Measurements from ENCODE around the gene KIAA0232.
"Not testable (repeated sequence)": the region's sequence is repeated elsewhere in the genome, so short reads cannot be mapped to it uniquely, and the experiment has no call there.

KIAA0232 gene

DNA sequence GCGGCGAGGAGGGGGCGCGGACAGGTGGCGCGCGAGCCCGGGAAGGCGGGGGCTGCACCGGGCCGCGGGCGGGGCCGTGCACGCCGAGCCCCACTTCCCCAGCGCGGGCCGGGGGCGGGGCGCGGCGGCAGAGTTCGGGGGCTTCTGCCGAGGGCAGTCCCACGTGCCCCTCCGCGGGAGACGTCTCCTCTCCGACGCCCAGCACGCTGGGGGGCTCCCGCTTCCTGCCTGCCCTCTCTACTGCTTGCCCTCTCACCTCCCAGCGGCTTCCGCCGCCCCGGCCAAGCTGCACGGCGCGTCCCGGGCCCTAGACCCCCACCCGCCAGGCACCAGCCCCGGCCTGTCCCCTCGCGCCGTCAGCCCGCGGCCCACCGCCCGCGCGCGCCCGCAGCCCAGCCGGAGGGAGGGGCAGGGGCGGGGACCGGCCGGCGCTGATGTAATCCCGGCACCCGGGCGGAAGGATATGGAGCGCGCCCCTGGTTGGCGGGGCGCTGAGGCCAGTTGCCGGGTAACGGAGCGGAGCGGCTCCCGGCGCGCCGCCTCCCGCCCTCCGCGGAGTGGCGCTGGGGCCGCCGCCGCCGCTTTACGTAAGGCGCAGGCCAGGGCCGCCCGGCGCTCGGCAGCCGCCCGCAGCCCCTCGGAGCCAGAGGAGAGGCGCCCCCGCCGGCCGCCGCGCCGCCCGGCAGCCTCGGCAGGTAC, at the start of gene KIAA0232:
Gene KIAA0232, plus strand, starts transcription at position 581 of the 699 bp plus-strand sequence. CDS start 41,727 bp downstream, outside the sequence.
- DNase-seq = peak; percentile 45

DNA sequence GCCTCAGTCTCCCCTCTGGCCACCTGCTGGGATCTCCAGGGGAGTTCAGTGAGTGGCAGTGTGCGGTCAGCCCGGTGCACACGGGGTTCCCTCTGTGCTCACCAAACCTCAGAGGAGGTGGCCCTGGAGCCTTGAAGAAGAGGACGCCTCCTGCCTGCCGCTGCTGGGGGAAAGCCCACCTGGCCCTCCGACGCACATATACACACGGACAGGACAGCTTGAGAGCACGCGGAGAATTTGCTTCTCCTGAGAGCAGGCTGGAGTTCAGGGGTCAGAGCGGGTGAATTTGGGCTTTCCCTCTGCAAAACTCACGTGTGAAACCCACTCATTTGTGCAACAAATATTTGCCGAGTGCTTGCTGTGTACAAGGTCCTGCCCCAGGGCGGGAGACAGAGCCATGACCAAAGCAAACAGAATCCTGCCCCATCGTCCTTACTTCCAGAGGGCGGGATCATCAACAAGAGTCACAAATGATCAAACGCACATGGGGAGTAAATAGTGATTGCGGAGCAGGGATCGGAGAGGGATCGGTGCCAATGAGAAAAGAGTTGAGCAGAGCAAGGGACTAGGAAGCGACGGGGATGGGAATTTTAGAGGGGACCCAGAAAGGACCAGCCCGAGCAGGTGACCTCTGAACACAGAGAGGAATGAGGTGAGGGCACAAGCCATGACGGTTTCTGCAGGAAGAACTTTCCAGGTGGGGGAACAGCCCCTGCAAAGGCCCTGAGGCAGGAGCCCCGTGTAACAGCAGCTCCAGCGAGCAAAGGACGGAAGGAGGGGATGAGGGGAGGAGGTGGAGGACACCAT, 49.0 kb upstream of the KIAA0232 start:
- DNase-seq = no peak

GRCh38 chr4:6734165-6734786, 48.3 kb upstream of the KIAA0232 start:
- DNase-seq = no peak

DNA sequence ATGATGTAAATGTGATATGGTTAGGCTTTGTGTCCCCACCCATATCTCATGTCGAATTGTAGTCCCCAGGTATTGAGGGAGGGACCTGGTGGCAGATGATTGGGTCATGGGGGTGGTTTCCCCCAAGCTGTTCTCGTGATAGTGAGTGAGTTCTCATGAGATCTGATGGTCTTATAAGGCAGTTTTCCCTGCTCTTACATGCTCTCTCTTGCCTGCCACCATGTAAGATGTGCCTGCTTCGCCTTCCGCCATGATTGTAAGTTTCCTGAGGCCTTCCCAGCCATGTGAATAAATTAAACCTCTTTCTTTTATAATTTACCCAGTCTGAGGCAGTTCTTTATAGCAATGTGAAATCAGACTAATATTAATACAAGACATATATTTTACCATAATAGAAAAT, 42.6 kb upstream of the KIAA0232 start:
- no peak for DNase-seq

- no peak for DNase-seq
Measured at GRCh38 chr4:6740347-6740746, 42.2 kb upstream of the KIAA0232 start.

GRCh38 chr4:6742507-6742906, 40.0 kb upstream of the KIAA0232 start:
- DNase-seq = no peak

- DNase-seq = no peak
Measured at GRCh38 chr4:6742989-6743388, 39.5 kb upstream of the KIAA0232 start.

DNA sequence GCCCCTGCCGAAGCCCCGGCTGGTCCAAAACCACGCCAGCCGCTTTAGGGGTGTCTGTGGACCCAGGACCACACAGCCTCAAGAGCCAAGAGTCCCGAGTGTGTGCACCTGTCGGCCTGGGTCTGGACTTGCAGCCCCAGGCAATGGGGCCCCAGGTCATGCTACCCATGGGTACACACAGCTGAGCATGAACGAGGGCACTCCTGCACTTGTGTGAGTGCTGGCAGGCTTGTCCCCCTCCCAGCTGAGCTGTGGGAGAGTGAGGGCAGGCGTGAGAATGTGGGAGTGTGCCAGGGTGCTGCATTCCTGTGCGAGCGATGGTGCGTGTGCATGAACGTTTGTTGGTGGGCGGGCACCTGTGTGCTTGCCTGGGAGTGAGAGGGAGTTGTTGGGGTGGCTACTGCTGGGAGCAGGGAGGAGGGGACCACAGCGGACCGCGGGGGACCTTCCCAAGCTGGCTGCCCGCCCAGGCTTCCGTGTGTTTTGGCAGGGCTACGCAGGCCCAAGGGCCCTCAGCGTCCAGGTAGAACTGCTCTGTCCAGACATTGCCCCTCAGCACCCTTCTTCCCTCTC, 35.7 kb upstream of the KIAA0232 start:
- peak; percentile 74 for DNase-seq

DNA sequence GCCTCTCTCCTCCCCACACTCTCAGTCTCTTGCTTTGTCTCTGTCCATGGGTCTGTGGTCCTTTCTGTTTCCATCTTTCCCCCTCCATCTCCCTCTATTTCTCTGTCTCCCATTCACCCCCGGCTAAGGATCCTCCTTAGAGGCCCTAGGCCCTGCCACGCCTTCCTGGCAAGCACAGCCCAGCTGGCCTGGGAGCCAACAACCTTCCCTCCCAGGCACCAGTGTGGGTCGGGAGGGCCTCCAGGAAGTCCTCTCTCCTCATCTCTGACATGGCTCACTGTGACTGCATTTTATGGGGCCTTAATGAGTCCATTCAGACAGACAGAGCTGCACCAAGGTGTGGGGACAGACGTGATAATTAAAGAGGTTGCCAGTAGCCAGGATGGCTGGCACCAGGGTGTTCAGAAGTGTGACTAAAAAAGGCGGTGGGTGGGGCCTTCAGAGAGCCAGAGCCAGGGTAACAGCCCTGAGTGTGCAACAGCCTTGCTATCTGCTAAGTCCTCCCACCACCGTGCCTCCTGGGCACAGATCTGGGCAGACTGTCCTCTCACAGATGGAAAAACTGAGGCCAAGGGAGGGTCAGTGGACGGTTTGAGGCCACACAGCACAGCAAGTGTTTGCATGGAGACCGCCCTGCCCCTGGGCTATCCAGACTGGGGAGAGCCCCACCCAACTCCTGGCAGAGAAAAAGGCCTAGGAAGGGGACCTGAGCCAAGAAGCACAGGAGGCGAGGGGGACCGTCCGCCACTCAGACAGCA, 35.1 kb upstream of the KIAA0232 start:
- DNase-seq = peak; percentile 67

DNA sequence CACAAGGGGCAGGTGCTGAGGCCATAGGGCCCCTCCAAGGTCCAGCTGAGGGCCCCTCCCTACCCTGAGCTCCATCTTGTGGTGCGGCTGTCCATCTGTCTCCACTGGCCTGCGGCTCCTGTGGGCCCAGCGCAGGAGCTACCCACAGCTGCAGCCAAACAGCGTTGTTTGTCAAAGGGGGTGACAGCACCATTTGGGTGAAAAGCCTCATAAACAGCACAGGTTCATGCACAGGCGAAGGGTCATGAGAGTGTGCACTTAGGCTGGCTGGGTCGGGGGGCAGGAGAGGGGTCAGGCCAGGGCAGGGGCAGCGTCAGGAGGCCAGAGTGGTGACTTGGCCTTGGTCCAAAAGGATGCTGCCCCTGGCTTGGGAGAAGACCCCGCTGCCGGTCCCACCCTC, 34.2 kb upstream of the KIAA0232 start:
- no peak for DNase-seq

DNA sequence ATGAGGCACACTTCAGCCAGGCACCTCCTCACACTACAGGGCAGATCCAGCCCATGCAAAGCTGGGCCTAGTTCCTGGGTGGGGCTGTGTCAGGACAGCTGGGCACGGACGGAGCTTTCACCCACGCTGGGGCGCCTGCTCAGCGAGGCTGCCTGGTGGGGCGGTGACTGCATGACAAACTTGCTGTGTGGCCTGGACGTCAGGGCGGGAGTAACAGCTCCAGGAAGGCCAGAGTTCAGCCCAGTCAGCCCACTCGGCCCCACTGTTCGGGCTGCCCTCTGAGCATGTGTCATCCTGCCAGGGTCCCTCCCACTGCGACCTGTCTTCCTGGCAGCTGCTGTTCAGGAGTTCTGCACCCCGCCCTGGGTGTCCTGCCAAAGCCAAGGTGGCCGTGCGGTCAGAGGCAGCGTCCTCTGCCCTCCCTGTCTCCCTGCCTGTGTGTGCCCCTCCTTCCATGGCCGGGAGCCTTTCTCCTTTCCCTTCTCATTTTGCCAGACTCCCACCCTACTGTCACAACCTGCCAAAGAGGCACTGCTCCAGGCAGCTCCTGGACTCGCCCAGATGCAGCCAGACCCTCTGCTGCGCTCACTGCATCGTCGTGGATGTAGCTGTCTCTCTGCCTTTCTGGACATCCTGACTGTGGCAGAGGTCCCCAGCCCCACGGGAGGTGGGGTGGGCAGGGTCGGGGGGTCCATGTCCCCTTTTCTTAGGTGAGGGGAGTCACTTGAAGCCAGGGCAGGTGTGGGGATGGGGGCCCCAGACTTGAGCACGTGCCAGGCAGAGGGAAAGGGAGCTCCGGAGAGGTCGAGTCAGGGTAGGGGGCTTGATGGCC, 33.0 kb upstream of the KIAA0232 start:
- no peak for DNase-seq

DNA sequence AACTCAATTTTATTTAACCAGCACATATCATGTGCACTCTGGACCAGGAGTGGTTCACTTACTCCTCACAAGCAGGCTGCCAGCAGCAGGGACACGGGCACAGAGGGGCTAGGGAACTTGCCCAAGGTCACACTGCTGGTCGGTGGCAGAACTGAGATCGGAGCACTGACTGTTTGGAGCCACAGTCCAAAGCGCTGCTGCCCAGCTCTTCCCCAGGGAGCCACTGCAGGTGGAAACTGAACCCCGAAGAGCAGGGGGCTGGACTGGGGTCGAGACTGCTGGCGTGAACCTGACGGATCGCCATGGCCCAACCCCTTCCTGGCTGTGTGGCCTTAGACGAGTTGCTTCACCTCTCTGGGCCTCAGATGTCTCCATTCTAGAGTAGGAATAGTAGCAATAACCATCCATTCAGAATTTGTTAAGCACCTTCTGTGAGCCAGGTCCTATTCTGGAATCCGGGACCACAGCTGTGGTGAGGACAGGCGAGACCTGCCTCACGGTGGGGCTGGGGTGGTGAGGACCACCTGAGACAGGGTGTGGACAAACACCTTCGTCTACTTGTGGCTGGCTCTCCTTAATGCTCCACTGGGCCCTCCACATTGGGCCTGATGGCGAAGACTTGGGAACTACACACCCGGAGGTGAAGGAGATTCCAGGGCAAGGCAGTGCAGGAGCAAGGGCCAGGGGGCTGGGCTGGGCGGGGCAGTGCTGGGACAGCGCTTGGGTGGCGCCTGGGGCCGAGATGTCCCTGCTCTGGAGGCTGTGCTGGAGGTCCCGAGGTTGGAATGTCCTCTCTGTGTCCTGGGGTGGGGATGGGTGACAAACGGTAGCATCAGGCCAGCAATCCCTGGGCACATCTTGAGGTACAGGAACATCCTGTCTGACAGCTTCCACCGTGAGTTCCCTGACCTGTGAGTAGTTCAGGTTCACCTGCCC, 32.0 kb upstream of the KIAA0232 start:
- DNase-seq = no peak

DNA sequence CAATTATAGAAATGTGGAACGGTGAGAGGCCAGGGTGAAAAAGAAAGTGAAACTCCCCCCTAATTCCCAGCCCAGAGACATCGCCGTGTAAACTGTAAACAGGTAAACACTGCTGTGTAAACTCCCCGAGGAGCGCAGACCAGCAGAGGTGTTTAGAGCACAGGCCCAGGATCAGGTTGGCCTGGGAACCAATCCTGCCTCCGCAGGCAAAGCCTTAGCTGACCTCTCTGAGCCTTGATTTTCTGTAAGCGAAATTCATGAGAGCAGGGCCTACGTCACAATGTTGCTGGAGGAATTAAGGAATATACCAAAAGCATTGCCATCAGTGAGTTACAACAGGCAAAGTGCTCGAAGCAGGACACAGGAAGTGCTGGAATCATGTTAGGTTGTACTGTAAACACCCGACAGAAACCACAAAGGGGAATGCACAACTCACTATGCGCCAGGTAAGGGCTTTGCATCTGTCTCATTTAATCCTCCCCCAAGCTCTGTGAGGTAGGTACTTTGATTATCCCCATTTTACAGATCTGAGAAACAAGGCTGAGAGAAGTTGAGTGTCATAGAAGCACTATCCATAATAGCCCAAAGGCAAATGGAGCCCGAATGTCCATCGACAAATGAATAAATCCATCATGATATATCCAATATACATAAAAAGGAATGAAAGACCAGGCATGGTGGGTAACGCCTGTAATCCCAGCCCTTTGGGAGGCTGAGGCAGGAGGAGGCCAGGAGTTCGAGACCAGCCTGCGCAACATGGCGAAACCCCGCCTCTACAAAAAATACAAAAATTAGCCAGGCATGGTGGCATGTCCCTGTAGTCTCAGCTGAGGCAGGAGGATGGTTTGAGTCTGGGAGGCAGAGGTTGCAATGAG, 30.7 kb upstream of the KIAA0232 start:
- no peak for DNase-seq

GRCh38 chr4:6752486-6752829, 30.1 kb upstream of the KIAA0232 start:
- no peak for DNase-seq

DNA sequence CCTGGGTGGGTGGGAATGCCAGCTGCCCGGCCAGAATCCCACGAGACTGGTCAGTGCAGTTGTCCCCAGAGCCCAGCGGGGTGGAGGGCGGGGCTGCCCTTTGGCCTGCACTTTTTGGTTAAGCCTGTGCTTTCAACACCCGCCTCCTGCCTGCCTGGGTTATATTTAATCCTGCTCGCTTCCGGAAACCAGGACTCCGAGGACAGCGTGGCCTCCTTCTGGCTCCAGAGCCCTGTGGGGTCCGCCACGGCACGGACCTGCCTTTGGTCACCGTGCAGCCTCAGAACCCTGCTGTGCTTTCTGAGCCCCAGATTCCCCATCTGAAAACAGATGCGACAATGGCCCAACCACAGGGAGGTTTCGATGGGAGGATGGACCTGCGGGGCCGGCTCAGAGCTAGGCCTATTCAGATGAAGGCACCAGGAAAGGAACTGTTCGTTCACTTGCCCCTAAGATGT, 29.4 kb upstream of the KIAA0232 start:
- DNase-seq = no peak

- no peak for DNase-seq
Measured at GRCh38 chr4:6753891-6754290, 28.6 kb upstream of the KIAA0232 start.

DNA sequence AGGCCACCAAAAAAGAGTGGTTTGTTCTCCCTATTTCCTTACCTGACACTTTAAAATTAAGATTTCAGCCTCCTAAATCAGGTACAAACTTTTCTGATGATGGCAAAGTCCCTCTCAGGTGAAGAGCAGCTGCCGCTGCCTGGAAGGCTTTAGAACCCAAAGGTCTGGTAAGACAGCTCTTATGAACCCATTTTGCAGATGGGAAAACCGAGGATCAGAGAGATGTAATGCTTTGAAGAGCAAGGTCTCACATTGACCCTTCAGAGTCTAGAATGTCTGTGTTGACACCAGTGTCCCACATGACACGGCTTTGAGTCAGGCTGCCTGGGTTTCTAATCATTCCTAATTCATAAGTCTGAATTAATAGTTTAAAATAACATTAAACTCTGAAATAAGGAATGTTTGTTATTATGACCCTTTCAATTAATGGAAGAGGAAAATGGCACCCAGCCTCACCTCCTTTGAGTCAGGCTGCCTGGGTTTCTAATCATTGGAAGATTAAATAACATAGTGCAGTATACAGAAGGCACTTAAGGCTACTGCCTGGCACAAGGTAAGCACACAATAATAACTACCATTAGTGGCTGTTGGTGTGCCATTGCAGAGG, 27.9 kb upstream of the KIAA0232 start:
- DNase-seq = no peak

DNA sequence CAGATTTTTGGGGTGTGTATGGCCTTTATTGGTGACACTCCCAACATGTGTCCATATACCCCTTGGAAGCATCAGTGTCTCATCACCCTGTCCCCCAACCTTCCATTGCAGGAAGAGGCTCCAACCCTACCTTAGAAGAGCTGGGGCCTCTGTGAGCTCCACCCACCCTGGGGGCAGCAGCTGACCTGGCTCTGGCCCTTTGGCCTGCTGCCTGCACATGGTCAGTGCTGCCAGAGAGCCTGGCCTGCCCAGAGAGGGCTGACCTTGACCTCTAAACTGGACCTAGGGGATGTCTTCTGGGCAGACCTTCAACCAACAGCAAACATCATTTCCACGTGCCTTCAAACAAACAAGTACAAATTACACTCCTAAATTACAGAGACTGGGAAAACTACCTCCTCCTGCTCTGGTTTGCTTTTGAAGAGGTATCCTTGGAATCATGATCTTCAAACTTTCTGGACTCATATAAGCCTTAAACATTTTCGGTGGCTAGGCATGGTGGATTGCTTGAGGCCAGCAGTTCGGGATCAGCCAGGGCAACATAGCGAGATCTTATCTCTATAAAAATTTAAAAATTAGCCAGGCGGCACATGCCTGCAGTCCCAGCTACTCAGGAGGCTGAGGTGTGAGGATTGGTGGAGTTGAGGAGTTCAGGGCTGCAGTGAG, 27.3 kb upstream of the KIAA0232 start:
- DNase-seq = no peak

GRCh38 chr4:6756345-6756744, 26.2 kb upstream of the KIAA0232 start:
- DNase-seq = not testable (repeated sequence)
